Astrocyte (in vitro differentiated cells and primary cell): ENCODE results near the gene FBLN1.

Experiments
- EZH2 ChIP-seq: IDR thresholded peaks from 2 replicates; pipeline ENCODE4 v1.6.1; 2012; ENCODE audit warnings: mild to moderate bottlenecking, low read length, inconsistent platforms; ENCODE audit not compliant: insufficient read depth
- TF ChIP-seq, protein P1 (sequence below): IDR thresholded peaks from 2 replicates; pipeline ENCODE4 v1.5.1; 2011; ENCODE audit warnings: low read depth, mild to moderate bottlenecking, inconsistent platforms, low read length, moderate library complexity; ENCODE audit not compliant: insufficient read depth

DNA sequence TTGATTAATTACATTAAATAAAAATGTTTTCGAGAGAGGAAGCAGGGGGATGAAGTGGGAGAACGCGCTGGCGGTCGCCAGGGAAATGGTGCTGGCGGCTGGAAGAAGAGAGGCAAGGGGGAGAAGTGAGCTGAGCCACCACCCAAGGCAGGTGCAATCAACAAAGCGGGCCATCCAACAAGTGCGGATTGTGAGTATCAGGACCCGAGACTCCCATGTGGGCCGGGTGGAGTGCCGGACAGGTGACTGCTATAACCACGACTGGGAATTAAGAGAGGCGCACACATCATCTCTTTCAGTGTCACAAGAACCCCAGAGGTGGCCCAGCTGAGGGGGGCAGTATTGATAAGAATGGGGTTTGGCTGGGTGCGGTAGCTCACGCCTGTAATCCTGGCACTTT is 127.8 kb downstream of the FBLN1 start:
- TF ChIP-seq, protein P1, sequence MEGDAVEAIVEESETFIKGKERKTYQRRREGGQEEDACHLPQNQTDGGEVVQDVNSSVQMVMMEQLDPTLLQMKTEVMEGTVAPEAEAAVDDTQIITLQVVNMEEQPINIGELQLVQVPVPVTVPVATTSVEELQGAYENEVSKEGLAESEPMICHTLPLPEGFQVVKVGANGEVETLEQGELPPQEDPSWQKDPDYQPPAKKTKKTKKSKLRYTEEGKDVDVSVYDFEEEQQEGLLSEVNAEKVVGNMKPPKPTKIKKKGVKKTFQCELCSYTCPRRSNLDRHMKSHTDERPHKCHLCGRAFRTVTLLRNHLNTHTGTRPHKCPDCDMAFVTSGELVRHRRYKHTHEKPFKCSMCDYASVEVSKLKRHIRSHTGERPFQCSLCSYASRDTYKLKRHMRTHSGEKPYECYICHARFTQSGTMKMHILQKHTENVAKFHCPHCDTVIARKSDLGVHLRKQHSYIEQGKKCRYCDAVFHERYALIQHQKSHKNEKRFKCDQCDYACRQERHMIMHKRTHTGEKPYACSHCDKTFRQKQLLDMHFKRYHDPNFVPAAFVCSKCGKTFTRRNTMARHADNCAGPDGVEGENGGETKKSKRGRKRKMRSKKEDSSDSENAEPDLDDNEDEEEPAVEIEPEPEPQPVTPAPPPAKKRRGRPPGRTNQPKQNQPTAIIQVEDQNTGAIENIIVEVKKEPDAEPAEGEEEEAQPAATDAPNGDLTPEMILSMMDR = no peak
- TF ChIP-seq EZH2 = no peak
